H9 (cell line): Measurements from ENCODE around the gene OLFM1. TPM values are rescaled to one million over a fixed set of nuclear protein-coding genes. Genes with fewer than 3 reads are reported as not detected.

Source experiments
- DNase-seq: peaks from one replicate; pipeline ENCODE4 v3.0.0-alpha.2; 2017
- H2AFZ ChIP-seq: one replicate; pipeline ENCODE4 v1.6.1; 2013; ENCODE audit warnings: mild to moderate bottlenecking, low read length, control low read depth, moderate library complexity
- H2AK5ac ChIP-seq: 2 replicates; pipeline ENCODE4 v1.6.1; 2013; ENCODE audit warnings: low read length, control low read depth, mixed read lengths; ENCODE audit not compliant: insufficient read length
- H2BK120ac ChIP-seq: one replicate; pipeline ENCODE4 v1.6.1; 2013; ENCODE audit warnings: low read depth, mild to moderate bottlenecking, low read length, control low read depth, inconsistent platforms; ENCODE audit not compliant: poor library complexity, severe bottlenecking
- H2BK12ac ChIP-seq: 2 replicates; pipeline ENCODE4 v1.6.1; 2013; ENCODE audit warnings: low read length, control low read depth, mixed read lengths, low read depth; ENCODE audit not compliant: insufficient read length
- H2BK15ac ChIP-seq: 2 replicates; pipeline ENCODE4 v1.6.1; 2013; ENCODE audit warnings: low read depth, low read length, control low read depth
- H2BK20ac ChIP-seq: one replicate; pipeline ENCODE4 v1.6.1; 2013; ENCODE audit warnings: low read depth, mild to moderate bottlenecking, low read length, control low read depth, inconsistent platforms; ENCODE audit not compliant: poor library complexity, severe bottlenecking
- H2BK5ac ChIP-seq: 2 replicates; pipeline ENCODE4 v1.6.1; 2013; ENCODE audit warnings: low read length, control low read depth, mixed read lengths; ENCODE audit not compliant: insufficient read length
- H3K14ac ChIP-seq: 2 replicates; pipeline ENCODE4 v1.6.1; 2013; ENCODE audit warnings: low read length, control low read depth; ENCODE audit not compliant: insufficient read depth
- H3K18ac ChIP-seq: 2 replicates; pipeline ENCODE4 v1.6.1; 2013; ENCODE audit warnings: low read depth, mild to moderate bottlenecking, mixed read lengths, low read length, control low read depth; ENCODE audit not compliant: insufficient read length
- H3K23ac ChIP-seq: 2 replicates; pipeline ENCODE4 v1.6.1; 2013; ENCODE audit warnings: low read length, control low read depth, mixed read lengths, low read depth; ENCODE audit not compliant: insufficient read length
- H3K23me2 ChIP-seq: 2 replicates; pipeline ENCODE4 v1.6.1; 2013; ENCODE audit warnings: low read depth, mild to moderate bottlenecking, mixed read lengths, low read length, control low read depth; ENCODE audit not compliant: insufficient read length, poor library complexity, severe bottlenecking
- H3K27ac ChIP-seq: 2 replicates; pipeline ENCODE4 v1.5.1; 2013; ENCODE audit warnings: low read length, control low read depth, mixed read lengths, low read depth; ENCODE audit not compliant: insufficient read length
- H3K27me3 ChIP-seq: 2 replicates; pipeline ENCODE4 v1.6.1; 2013; ENCODE audit warnings: low read length, control low read depth, inconsistent platforms; ENCODE audit not compliant: insufficient read depth
- H3K4ac ChIP-seq: 2 replicates; pipeline ENCODE4 v1.6.1; 2013; ENCODE audit warnings: low read depth, mild to moderate bottlenecking, control low read depth, inconsistent platforms, low read length, moderate library complexity
- H3K4me1 ChIP-seq: 2 replicates; pipeline ENCODE4 v1.6.1; 2013; ENCODE audit warnings: low read length, control low read depth, inconsistent platforms; ENCODE audit not compliant: insufficient read depth
- H3K4me2 ChIP-seq: 2 replicates; pipeline ENCODE4 v1.6.1; 2013; ENCODE audit warnings: low read length, control low read depth, mixed read lengths; ENCODE audit not compliant: insufficient read length, insufficient read depth
- H3K56ac ChIP-seq: 2 replicates; pipeline ENCODE4 v1.6.1; 2013; ENCODE audit warnings: low read depth, mild to moderate bottlenecking, mixed read lengths, low read length, control low read depth; ENCODE audit not compliant: insufficient read length
- H3K79me1 ChIP-seq: 2 replicates; pipeline ENCODE4 v1.6.1; 2013; ENCODE audit warnings: low read depth, mild to moderate bottlenecking, moderate library complexity, low read length, control low read depth, inconsistent platforms; ENCODE audit not compliant: insufficient read depth, poor library complexity, severe bottlenecking
- H3K79me2 ChIP-seq: 2 replicates; pipeline ENCODE4 v1.6.1; 2013; ENCODE audit warnings: low read length, control low read depth, inconsistent platforms; ENCODE audit not compliant: insufficient read depth
- H3K9ac ChIP-seq: 2 replicates; pipeline ENCODE4 v1.6.1; 2013; ENCODE audit warnings: low read length, control low read depth, mixed read lengths; ENCODE audit not compliant: insufficient read length; ENCODE audit errors: extremely low read depth
- H3K9me3 ChIP-seq: one replicate; pipeline ENCODE4 v1.6.1; 2013; ENCODE audit warnings: low read depth, low read length, inconsistent platforms; ENCODE audit not compliant: control insufficient read depth
- H3T11ph ChIP-seq: one replicate; pipeline ENCODE4 v1.6.1; 2013; ENCODE audit warnings: mild to moderate bottlenecking, low read length, control low read depth, inconsistent platforms
- H4K20me1 ChIP-seq: one replicate; pipeline ENCODE4 v1.6.1; 2013; ENCODE audit not compliant: control insufficient read depth, insufficient read length, insufficient read depth
- H4K5ac ChIP-seq: 2 replicates; pipeline ENCODE4 v1.6.1; 2013; ENCODE audit warnings: low read depth, mild to moderate bottlenecking, mixed read lengths, low read length, control low read depth; ENCODE audit not compliant: insufficient read length
- H4K8ac ChIP-seq: replicated peaks from 2 replicates; pipeline ENCODE4 v1.6.1; 2013; ENCODE audit warnings: low read length, control low read depth, mixed read lengths, low read depth; ENCODE audit not compliant: insufficient read length
- H4K91ac ChIP-seq: 2 replicates; pipeline ENCODE4 v1.6.1; 2013; ENCODE audit warnings: low read depth, mild to moderate bottlenecking, moderate library complexity, mixed read lengths, low read length, control low read depth; ENCODE audit not compliant: insufficient read length
- H3K27ac Mint-ChIP-seq, 3 experiments: 2 replicates in 2 of 3; 3 replicates in 1 of 3; pipeline ENCODE4 v1.8.0; 2020 to 2021; ENCODE audit warnings: mixed read lengths in 3 of 3, mild to moderate bottlenecking in 1 of 3, moderate library complexity in 1 of 3
- H3K27me3 Mint-ChIP-seq: 2 replicates; pipeline ENCODE4 v1.8.0; 2021; ENCODE audit warnings: low read depth, mild to moderate bottlenecking, moderate library complexity, mixed read lengths
- H3K36me3 Mint-ChIP-seq, 3 experiments: 2 replicates in 2 of 3; 3 replicates in 1 of 3; pipeline ENCODE4 v1.8.0; 2020 to 2021; ENCODE audit warnings: low read depth in 3 of 3, mixed read lengths in 3 of 3; ENCODE audit not compliant: insufficient read depth in 1 of 3
- H3K4me1 Mint-ChIP-seq, 2 experiments: 2 replicates each; pipeline ENCODE4 v1.8.0; 2020; ENCODE audit warnings: mixed read lengths in 2 of 2
- H3K4me3 Mint-ChIP-seq, 2 experiments: 2 replicates in 1 of 2; 3 replicates in 1 of 2; pipeline ENCODE4 v1.8.0; 2020 to 2021; ENCODE audit warnings: mild to moderate bottlenecking in 2 of 2, mixed read lengths in 2 of 2, moderate library complexity in 1 of 2
- H3K9me3 Mint-ChIP-seq, 2 experiments: 2 replicates in 1 of 2; 3 replicates in 1 of 2; pipeline ENCODE4 v1.8.0; 2020; ENCODE audit warnings: mild to moderate bottlenecking in 2 of 2, mixed read lengths in 2 of 2, moderate library complexity in 1 of 2
- CTCF ChIP-seq: fragments of 200-600 bp; sonication (generic); conservative IDR thresholded peaks from 3 replicates; pipeline ENCODE4 v1.8.0; 2021; ENCODE audit warnings: antibody characterized with exemption, mild to moderate bottlenecking
- WGBS: extraction: QIAGEN DNeasy Blood & Tissue Kit; methylation state at CpG from one replicate; pipeline ENCODE4 v1.1.7; 2013; ENCODE audit warnings: missing lambda C conversion rate, low lambda C conversion rate, mixed read lengths; ENCODE audit not compliant: insufficient read length; ENCODE audit errors: extremely low coverage; 5-methylcytosine and 5-hydroxymethylcytosine counted together
- total RNA-seq: library from RNA; stranded (reverse); gene quantifications from 2 replicates; pipeline ENCODE4 v1.2.1, GENCODE V29; 2021

The OLFM1 gene
- total RNA-seq, 1 experiment from 2014 or later, result 34.1 TPM

- no peak overlapping the region for H4K8ac ChIP-seq
- peaks cover 2% of the 10 kb centered on the region for H4K20me1 ChIP-seq
- no peak overlapping the region for H3K14ac ChIP-seq
- Mint-ChIP-seq H3K36me3 (no peaks in the 10 kb centered on the region), H3K4me1 (peaks cover 5 to 7% of the 10 kb centered on the region in 2 experiments; a peak in 3 of 4 replicates), H3K27ac (no peak overlapping the region), H3K9me3 (no peaks in the 10 kb centered on the region), H3K4me3 (no peak overlapping the region), H3K27me3 (peaks cover 3% of the 10 kb centered on the region; the same call in 1 of the 2 replicates)
- DNase-seq, result no peak
- no peak overlapping the region for H3K27ac ChIP-seq
- no peak overlapping the region for H2BK20ac ChIP-seq
- H3K79me2 ChIP-seq, result no peaks in the 10 kb centered on the region
- no peak overlapping the region for H2AFZ ChIP-seq
- H2BK5ac ChIP-seq, result no peak overlapping the region
- H2BK15ac ChIP-seq, result no peak overlapping the region
- no peak overlapping the region for H2BK120ac ChIP-seq
- no peaks in the 10 kb centered on the region for H3K23me2 ChIP-seq
- no peak overlapping the region for H3K18ac ChIP-seq
- no peak overlapping the region for H3K56ac ChIP-seq
- H2BK12ac ChIP-seq, result no peak overlapping the region
- no peak for TF ChIP-seq CTCF
- H3T11ph ChIP-seq, result no peak overlapping the region
- no CpG with 5 or more reads among the region's 13 CpGs for WGBS
- H3K79me1 ChIP-seq, result no peaks in the 10 kb centered on the region
- H3K9me3 ChIP-seq, result no peaks in the 10 kb centered on the region
- H3K4ac ChIP-seq, result no peak overlapping the region
- no peak overlapping the region for H3K4me2 ChIP-seq
- H3K9ac ChIP-seq, result no peak overlapping the region
- no peak overlapping the region for H3K23ac ChIP-seq
- H3K4me1 ChIP-seq, result no peaks in the 10 kb centered on the region
- H4K5ac ChIP-seq, result no peak overlapping the region
- no peak overlapping the region for H2AK5ac ChIP-seq
- H4K91ac ChIP-seq, result no peak overlapping the region
- H3K27me3 ChIP-seq, result no peaks in the 10 kb centered on the region
These were observed 49.1 kb upstream of the OLFM1 start for GRCh38 chr9:135038331-135038730.
